Endothelial cell of umbilical vein (primary cell): ENCODE results near the gene ELOVL5. TPM values are rescaled to one million over a fixed set of nuclear protein-coding genes. Genes with fewer than 3 reads are reported as not detected.
"Not testable (repeated sequence)": the region's sequence is repeated elsewhere in the genome, so short reads cannot be mapped to it uniquely, and the experiment has no call there.

Experiments used
- BruUV-seq: library from RNA; stranded (reverse); fragments of 400-500 nt; replicated peaks from 2 replicates; lab custom pipeline; 2021; lab: Mats Ljungman, UMichigan
- CTCF ChIA-PET: fragments of 300-600, 350-600 bp; sonication (Branson Sonifier 250); formaldehyde crosslinking; loops from one replicate; lab custom pipeline; 2021; ENCODE audit warnings: antibody characterized with exemption, inconsistent platforms; lab: Charles Lee
- POLR2A ChIA-PET: fragments of 300-600, 350-600 bp; sonication (Branson Sonifier 250); formaldehyde crosslinking; loops from one replicate; lab custom pipeline; 2021; ENCODE audit warnings: antibody characterized with exemption, inconsistent platforms; lab: Charles Lee
- DNase-seq: peaks from one replicate; pipeline ENCODE4 v3.0.0-alpha.2; 2011; ENCODE audit warnings: low read depth, low spot score
- FAIRE-seq: peaks from 2 replicates; lab custom pipeline; 2011; peaks lifted over from hg19 to GRCh38; lab: Jason Lieb, UNC
- H2AFZ ChIP-seq: 2 replicates; pipeline ENCODE4 v1.6.0; 2012; ENCODE audit warnings: low read depth, low read length, control low read depth, inconsistent platforms
- H3K27ac ChIP-seq: 2 replicates; pipeline ENCODE4 v1.5.1; 2011; ENCODE audit warnings: low read depth, mild to moderate bottlenecking, control low read depth, low read length, moderate library complexity; ENCODE audit not compliant: insufficient read depth
- H3K27me3 ChIP-seq, 2 experiments: 2 replicates each; pipeline versions ENCODE4 v1.6.0 to v1.6.1; 2011; ENCODE audit warnings: low read length in 2 of 2, mixed read lengths in 1 of 2; ENCODE audit not compliant: control insufficient read depth in 2 of 2, insufficient read depth in 2 of 2
- H3K36me3 ChIP-seq, 2 experiments: 2 replicates in 1 of 2; 3 replicates in 1 of 2; pipeline ENCODE4 v1.5.1; 2011; ENCODE audit warnings: low read length in 2 of 2, mild to moderate bottlenecking in 1 of 2, moderate library complexity in 1 of 2; ENCODE audit not compliant: control insufficient read depth in 2 of 2, insufficient read depth in 2 of 2; ENCODE audit errors: extremely low read depth in 1 of 2
- H3K4me1 ChIP-seq: 3 replicates; pipeline ENCODE4 v1.5.1; 2011; ENCODE audit warnings: mild to moderate bottlenecking, low read length; ENCODE audit not compliant: control insufficient read depth, insufficient read depth; ENCODE audit errors: extremely low read depth
- H3K4me2 ChIP-seq: 2 replicates; pipeline ENCODE4 v1.6.1; 2011; ENCODE audit warnings: low read length, control low read depth, mixed read lengths; ENCODE audit not compliant: insufficient read depth
- H3K4me3 ChIP-seq, 3 experiments: fragments of 200-600 bp in 1 of 3; sonication (generic), shearing (Covaris generic) in 1 of 3; replicated peaks in 1 of 3; 2 replicates each; pipeline ENCODE4 v1.5.1; 2011 to 2016; ENCODE audit warnings: control low read depth in 3 of 3, low read length in 3 of 3, mild to moderate bottlenecking in 2 of 3, inconsistent platforms in 1 of 3, low read depth in 1 of 3, moderate library complexity in 1 of 3; ENCODE audit not compliant: insufficient read depth in 1 of 3
- H3K79me2 ChIP-seq: 2 replicates; pipeline ENCODE4 v1.6.0; 2012; ENCODE audit warnings: low read length, inconsistent platforms; ENCODE audit not compliant: control insufficient read depth, insufficient read depth
- H3K9ac ChIP-seq: replicated peaks from 2 replicates; pipeline ENCODE3; 2011; ENCODE audit warnings: low read length, control low read depth; ENCODE audit not compliant: insufficient read depth; ENCODE audit errors: extremely low read depth
- H3K9me1 ChIP-seq: replicated peaks from 3 replicates; pipeline ENCODE4 v1.6.0; 2011; ENCODE audit warnings: mild to moderate bottlenecking, low read length; ENCODE audit not compliant: control insufficient read depth, insufficient read depth; ENCODE audit errors: extremely low read depth
- H3K9me3 ChIP-seq: replicated peaks from 2 replicates; pipeline ENCODE4 v1.5.1; 2012; ENCODE audit warnings: low read length, inconsistent platforms; ENCODE audit not compliant: control insufficient read depth, insufficient read depth
- H4K20me1 ChIP-seq: replicated peaks from 2 replicates; pipeline ENCODE3; 2011; ENCODE audit warnings: mild to moderate bottlenecking, low read length; ENCODE audit not compliant: control insufficient read depth, insufficient read depth; ENCODE audit errors: extremely low read depth
- FOS ChIP-seq: IDR thresholded peaks from 2 replicates; pipeline ENCODE4 v1.6.1; 2011; ENCODE audit warnings: mild to moderate bottlenecking, low read length, moderate library complexity, borderline replicate concordance; ENCODE audit not compliant: insufficient read depth
- MYC ChIP-seq: IDR thresholded peaks from one replicate; pipeline ENCODE4 v1.6.1; 2011; ENCODE audit warnings: mild to moderate bottlenecking, low read depth, low read length
- dilution Hi-C: fragments of 300-500 bp; cut with MboI; formaldehyde crosslinking; loops from one replicate; pipeline ENCODE4 v1.15.0; 2019; ENCODE audit warnings: low sequenced_read_pairs; ENCODE audit not compliant: extremely low pct_ligation_motif_present
- intact Hi-C: fragments of 100-400 bp; cut with micrococcal nuclease; formaldehyde crosslinking; loops from one replicate; pipeline ENCODE4 v1.10.0; 2022
- polyA plus RNA-seq, 4 experiments: library from polyadenylated mRNA; depleted of rRNA in 3 of 4; stranded (reverse) in 3 of 4; unstranded in 1 of 4; fragments of >200 nt; gene quantifications; 2 replicates each; pipeline versions ENCODE4 v1.2.1 to v1.2.3, GENCODE V29; 2011 to 2012; ENCODE audit warnings: missing spikeins in 1 of 4
- total RNA-seq: library from RNA; stranded (reverse); gene quantifications from 2 replicates; pipeline ENCODE4 v1.2.3, GENCODE V29; 2021

Gene ELOVL5
- total and polyA plus RNA-seq, 2 donors (not counting 3 experiments of a cell fraction or from before 2014, with no cell fraction given) = 85.9 to 140 TPM

DNA sequence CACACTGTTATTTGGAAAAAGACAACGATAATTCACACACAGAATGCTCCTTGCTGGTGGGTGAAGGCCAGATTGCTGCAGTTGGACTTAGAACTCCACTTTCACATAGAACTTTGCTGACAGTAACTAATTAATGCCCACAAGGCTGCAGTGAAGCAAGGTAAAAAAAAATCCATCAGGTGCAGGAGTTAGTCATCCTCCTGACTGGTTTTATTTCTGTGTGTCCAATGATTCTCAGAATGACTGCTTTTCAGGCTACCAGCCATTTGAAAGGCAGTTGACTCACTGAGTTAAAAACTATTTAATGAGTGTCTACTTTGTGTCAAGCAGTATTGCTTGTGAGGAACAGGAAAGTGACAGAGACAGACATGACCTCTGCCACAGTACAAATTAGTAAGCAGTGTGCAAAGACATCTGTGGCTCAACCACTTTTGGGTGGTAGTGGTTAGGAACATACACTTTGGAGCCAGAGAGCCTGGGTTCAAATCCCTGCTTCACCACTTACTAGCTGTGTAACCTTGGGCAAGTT is 41.9 kb downstream of the ELOVL5 start:
- intact Hi-C loops (loop anchor here (10.0 kb wide), 1 partner anchor 238 kb away; the partner anchor contains the start of gene GCLC), dilution Hi-C loops (no loop called here)
- ChIA-PET CTCF (interaction anchor here (0.6 to 1.0 kb wide), 2 partner anchors 11 to 65 kb away, joined by 3 read pairs; no protein-coding TSS in a partner anchor), POLR2A (no interaction called here)
- Histone ChIP-seq H3K9me3 (no peaks in the 10 kb centered on the region), H3K36me3 (no peaks in the 10 kb centered on the region), H2AFZ (no peak overlapping the region), H3K4me2 (no peak overlapping the region), H3K27ac (peak overlapping the region; percentile 22), H3K27me3 (no peaks in the 10 kb centered on the region), H4K20me1 (no peaks in the 10 kb centered on the region), H3K4me1 (peaks cover 43% of the 10 kb centered on the region), H3K9ac (no peak overlapping the region), H3K9me1 (no peaks in the 10 kb centered on the region), H3K4me3 (no peak overlapping the region), H3K79me2 (peaks cover 70% of the 10 kb centered on the region)
- peak; percentile 44 for TF ChIP-seq FOS
- no peak for TF ChIP-seq MYC
- BruUV-seq = no TSS peak
- DNase-seq = peak; percentile 30
- peak; percentile 69 for FAIRE-seq

DNA sequence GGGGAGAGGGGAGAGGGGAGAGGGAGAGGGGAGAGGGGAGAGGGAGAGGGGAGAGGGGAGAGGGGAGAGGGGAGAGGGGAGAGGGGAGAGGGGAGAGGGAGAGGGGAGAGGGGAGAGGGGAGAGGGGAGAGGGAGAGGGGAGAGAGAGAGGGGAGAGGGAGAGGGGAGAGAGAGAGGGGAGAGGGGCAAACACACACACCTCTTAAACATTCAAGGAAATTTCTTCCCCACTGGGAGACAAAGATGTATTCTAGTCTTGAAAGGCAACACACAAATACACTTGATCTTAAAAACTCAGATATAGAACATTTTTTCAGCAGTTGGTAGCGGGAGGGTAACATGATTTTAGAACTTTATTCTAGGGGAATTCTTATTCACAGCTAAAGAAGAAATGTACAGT is 42.5 kb downstream of the ELOVL5 start:
- H3K9ac ChIP-seq, FAIRE-seq, H2AFZ ChIP-seq, H3K4me3 ChIP-seq, H3K36me3 ChIP-seq, POLR2A ChIA-PET, H4K20me1 ChIP-seq, DNase-seq, H3K9me3 ChIP-seq, BruUV-seq, H3K9me1 ChIP-seq, dilution Hi-C loops, H3K27me3 ChIP-seq, H3K27ac ChIP-seq, H3K4me2 ChIP-seq: not testable (repeated sequence)
- CTCF ChIA-PET = interaction anchor here (0.6 kb wide), 1 partner anchor 66 kb away, joined by 3 read pairs; no protein-coding TSS in a partner anchor
- intact Hi-C loops = loop anchor here (10.0 kb wide), 1 partner anchor 239 kb away; the partner anchor contains the start of gene GCLC
- H3K79me2 ChIP-seq = peaks cover 70% of the 10 kb centered on the region
- peaks cover 50% of the 10 kb centered on the region for H3K4me1 ChIP-seq

DNA sequence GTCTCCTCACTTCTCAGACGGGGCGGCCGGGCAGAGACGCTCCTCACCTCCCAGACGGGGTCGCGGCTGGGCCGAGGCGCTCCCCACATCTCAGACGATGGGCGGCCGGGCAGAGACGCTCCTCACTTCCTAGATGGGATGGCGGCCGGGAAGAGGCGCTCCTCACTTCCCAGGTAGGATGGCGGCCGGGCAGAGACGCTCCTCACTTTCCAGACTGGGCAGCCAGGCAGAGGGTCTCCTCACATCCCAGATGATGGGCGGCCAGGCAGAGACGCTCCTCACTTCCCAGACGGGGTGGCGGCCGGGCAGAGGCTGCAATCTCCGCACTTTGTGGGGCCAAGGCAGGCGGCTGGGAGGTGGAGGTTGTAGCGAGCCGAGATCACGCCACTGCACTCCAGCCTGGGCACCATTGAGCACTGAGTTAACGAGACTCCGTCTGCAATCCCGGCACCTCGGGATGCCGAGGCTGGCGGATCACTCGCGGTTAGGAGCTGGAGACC is 43.2 kb downstream of the ELOVL5 start:
- FAIRE-seq, H2AFZ ChIP-seq, H4K20me1 ChIP-seq, dilution Hi-C loops, H3K27me3 ChIP-seq, CTCF ChIA-PET, POLR2A ChIA-PET, H3K36me3 ChIP-seq, H3K9me1 ChIP-seq, DNase-seq, H3K27ac ChIP-seq, H3K4me3 ChIP-seq, H3K4me2 ChIP-seq, H3K9ac ChIP-seq, BruUV-seq, H3K9me3 ChIP-seq: not testable (repeated sequence)
- H3K79me2 ChIP-seq = peaks cover 70% of the 10 kb centered on the region
- intact Hi-C loops = loop anchor here (10.0 kb wide), 1 partner anchor 239 kb away; the partner anchor contains the start of gene GCLC
- peaks cover 56% of the 10 kb centered on the region for H3K4me1 ChIP-seq

- dilution Hi-C loops, BruUV-seq, H4K20me1 ChIP-seq, H3K4me2 ChIP-seq, H2AFZ ChIP-seq, FAIRE-seq, H3K4me3 ChIP-seq, H3K9ac ChIP-seq, H3K27me3 ChIP-seq, CTCF ChIA-PET, H3K36me3 ChIP-seq, H3K27ac ChIP-seq, H3K9me3 ChIP-seq, POLR2A ChIA-PET, DNase-seq, H3K9me1 ChIP-seq: not testable (repeated sequence)
- peaks cover 61% of the 10 kb centered on the region for H3K4me1 ChIP-seq
- intact Hi-C loops = loop anchor here (5.0 to 10.0 kb wide), 2 partner anchors 133 to 240 kb away; partner anchors contain the start of gene GCLC
- peaks cover 70% of the 10 kb centered on the region for H3K79me2 ChIP-seq
These were observed 43.8 kb downstream of the ELOVL5 start for GRCh38 chr6:53304953-53305352.
